HepG2 (cell line): ENCODE data around the gene MIDN. TPM values are rescaled to one million over a fixed set of nuclear protein-coding genes. Genes with fewer than 3 reads are reported as not detected.
A peak's percentile ranks its signal among the peaks of the same experiment; 100 is the strongest.

ENCODE experiments used
- EEA1 ChIP-seq: sonication (generic); formaldehyde crosslinking; IDR thresholded peaks from 2 replicates; pipeline ENCODE4 v1.5.1; 2020; ENCODE audit warnings: mild to moderate bottlenecking, missing genetic modification reagents, borderline replicate concordance
- HNF4G ChIP-seq, 2 experiments: sonication (generic) in 1 of 2; formaldehyde crosslinking in 1 of 2; IDR thresholded peaks; 2 replicates each; pipeline versions ENCODE4 v1.4.0 to v1.6.1; 2011 to 2020; ENCODE audit warnings: borderline replicate concordance in 2 of 2, low read depth in 2 of 2, mild to moderate bottlenecking in 2 of 2, low read length in 1 of 2, missing genetic modification reagents in 1 of 2, moderate library complexity in 1 of 2
- KAT2B ChIP-seq: fragments of 150-350 bp; IDR thresholded peaks from 2 replicates; pipeline ENCODE4 v1.6.1; 2014; ENCODE audit warnings: low read depth, low read length, borderline replicate concordance
- KDM6A ChIP-seq: IDR thresholded peaks from 2 replicates; pipeline ENCODE4 v1.6.1; 2016; ENCODE audit warnings: low read depth
- NFE2 ChIP-seq: sonication (generic); formaldehyde crosslinking; IDR thresholded peaks from 2 replicates; pipeline ENCODE4 v1.4.0; 2020; ENCODE audit warnings: missing genetic modification reagents
- PHF21A ChIP-seq: sonication (generic); formaldehyde crosslinking; IDR thresholded peaks from 2 replicates; pipeline ENCODE4 v1.5.0; 2020; ENCODE audit warnings: mild to moderate bottlenecking, missing genetic modification reagents
- RCOR2 ChIP-seq: IDR thresholded peaks from 2 replicates; pipeline ENCODE4 v1.6.1; 2016; ENCODE audit warnings: missing biosample characterization, missing genetic modification reagents
- SALL1 ChIP-seq: sonication (generic); formaldehyde crosslinking; IDR thresholded peaks from 2 replicates; pipeline ENCODE4 v1.8.0; 2022; ENCODE audit warnings: mild to moderate bottlenecking, missing genetic modification reagents
- SIX1 ChIP-seq: sonication (generic); formaldehyde crosslinking; IDR thresholded peaks from 2 replicates; pipeline ENCODE4 v1.4.0; 2020; ENCODE audit warnings: missing genetic modification reagents, borderline replicate concordance
- TEAD2 ChIP-seq: sonication (generic); formaldehyde crosslinking; IDR thresholded peaks from 2 replicates; pipeline ENCODE4 v1.9.0; 2021; ENCODE audit warnings: missing genetic modification reagents
- ZNF296 ChIP-seq: sonication (generic); formaldehyde crosslinking; conservative IDR thresholded peaks from 2 replicates; pipeline ENCODE4 v1.5.0; 2020; ENCODE audit warnings: mild to moderate bottlenecking, missing genetic modification reagents
- ZNF3 ChIP-seq: IDR thresholded peaks from 2 replicates; pipeline ENCODE4 v1.7.0; 2017; ENCODE audit warnings: inconsistent platforms
- ZNF44 ChIP-seq: sonication (generic); formaldehyde crosslinking; IDR thresholded peaks from 2 replicates; pipeline ENCODE4 v1.5.1; 2020; ENCODE audit warnings: mild to moderate bottlenecking, missing genetic modification reagents
- ZNF747 ChIP-seq: sonication (generic); formaldehyde crosslinking; IDR thresholded peaks from 2 replicates; pipeline ENCODE4 v1.8.1; 2023; ENCODE audit warnings: missing genetic modification reagents, mild to moderate bottlenecking, borderline replicate concordance
- ZNF772 ChIP-seq: sonication (generic); formaldehyde crosslinking; IDR thresholded peaks from 2 replicates; pipeline ENCODE4 v1.5.0; 2020; ENCODE audit warnings: mild to moderate bottlenecking, missing genetic modification reagents
- ZZZ3 ChIP-seq: sonication (generic); formaldehyde crosslinking; IDR thresholded peaks from 2 replicates; pipeline ENCODE4 v1.4.0; 2020; ENCODE audit warnings: missing genetic modification reagents, mild to moderate bottlenecking, borderline replicate concordance
- polyA plus RNA-seq, 8 experiments: library from polyadenylated mRNA; depleted of rRNA in 3 of 8; stranded (reverse) in 7 of 8; unstranded in 1 of 8; fragments of >200 nt; fragmentation: Illumina TruSeq in 4 of 8; extraction: Trizol in 4 of 8; gene quantifications; 2 replicates each; pipeline versions ENCODE4 v1.2.1 to v1.2.3, GENCODE V29; 2011 to 2016; ENCODE audit warnings: low read depth in 4 of 8, missing spikeins in 1 of 8, mixed read lengths in 1 of 8; ENCODE audit not compliant: insufficient read depth in 1 of 8
- total RNA-seq, 5 experiments: library from RNA; depleted of rRNA; stranded (reverse); fragments of >200 nt; fragmentation: Illumina TruSeq; extraction: Trizol; gene quantifications; 2 replicates each; pipeline ENCODE4 v1.2.3, GENCODE V29; 2016; ENCODE audit warnings: low read depth in 1 of 5
- TF ChIP-seq, protein P1 (sequence below): sonication (generic); formaldehyde crosslinking; IDR thresholded peaks from 2 replicates; pipeline ENCODE4 v1.5.0; 2020; ENCODE audit warnings: mild to moderate bottlenecking, missing genetic modification reagents, borderline replicate concordance
- TF ChIP-seq, protein P2 (sequence below): sonication (generic); formaldehyde crosslinking; IDR thresholded peaks from 2 replicates; pipeline ENCODE4 v1.8.0; 2022; ENCODE audit warnings: missing genetic modification reagents, mild to moderate bottlenecking, inconsistent platforms, borderline replicate concordance
- TF ChIP-seq, protein P3 (sequence below): sonication (generic); formaldehyde crosslinking; IDR thresholded peaks from 2 replicates; pipeline ENCODE4 v1.9.0; 2021; ENCODE audit warnings: missing genetic modification reagents, borderline replicate concordance
- TF ChIP-seq, protein P4 (sequence below): sonication (generic); formaldehyde crosslinking; IDR thresholded peaks from 2 replicates; pipeline ENCODE4 v1.4.0; 2020; ENCODE audit warnings: mild to moderate bottlenecking, missing genetic modification reagents

Gene MIDN
- total and polyA plus RNA-seq, 2 of the 13 experiments (the other 11 are each of a cell fraction or from before 2014, with no cell fraction given) = 8.4 to 18.0 TPM

DNA sequence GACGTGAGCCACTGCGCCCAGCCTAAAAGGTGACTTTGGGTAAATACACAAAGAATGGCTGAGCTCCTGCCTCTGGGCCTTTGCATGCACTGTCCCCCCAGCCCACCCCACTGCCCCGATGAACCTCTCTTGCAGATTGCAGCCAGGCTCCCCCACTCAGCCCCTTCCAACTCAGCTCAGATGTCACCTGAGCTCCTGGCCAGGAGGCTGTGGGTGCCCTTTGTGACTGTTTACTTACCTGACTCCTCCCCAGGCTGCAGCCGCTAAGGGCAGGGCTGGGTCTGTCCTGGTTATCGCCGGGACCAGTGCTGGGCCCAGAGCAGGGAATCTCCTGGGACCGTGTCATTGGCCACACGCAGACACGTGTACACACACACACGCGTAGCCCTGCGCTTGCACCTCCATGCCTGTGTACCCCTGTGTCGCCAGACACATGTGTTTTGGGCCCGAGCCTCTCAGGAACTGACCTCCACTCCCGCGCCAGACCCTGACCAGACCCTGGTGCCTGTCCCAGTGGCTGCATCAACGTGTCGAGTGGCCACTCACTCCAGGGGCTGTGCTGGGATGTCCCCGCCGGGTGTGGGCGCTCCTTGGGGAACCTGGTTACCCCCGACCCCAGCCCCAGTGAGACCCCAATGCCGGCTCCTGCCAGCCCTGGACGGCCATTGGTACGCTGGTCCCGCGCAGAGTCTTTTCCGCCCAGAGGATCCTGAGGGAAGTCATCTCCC lies 56.0 kb downstream of the MIDN start (continued):
- TF ChIP-seq, protein P1, sequence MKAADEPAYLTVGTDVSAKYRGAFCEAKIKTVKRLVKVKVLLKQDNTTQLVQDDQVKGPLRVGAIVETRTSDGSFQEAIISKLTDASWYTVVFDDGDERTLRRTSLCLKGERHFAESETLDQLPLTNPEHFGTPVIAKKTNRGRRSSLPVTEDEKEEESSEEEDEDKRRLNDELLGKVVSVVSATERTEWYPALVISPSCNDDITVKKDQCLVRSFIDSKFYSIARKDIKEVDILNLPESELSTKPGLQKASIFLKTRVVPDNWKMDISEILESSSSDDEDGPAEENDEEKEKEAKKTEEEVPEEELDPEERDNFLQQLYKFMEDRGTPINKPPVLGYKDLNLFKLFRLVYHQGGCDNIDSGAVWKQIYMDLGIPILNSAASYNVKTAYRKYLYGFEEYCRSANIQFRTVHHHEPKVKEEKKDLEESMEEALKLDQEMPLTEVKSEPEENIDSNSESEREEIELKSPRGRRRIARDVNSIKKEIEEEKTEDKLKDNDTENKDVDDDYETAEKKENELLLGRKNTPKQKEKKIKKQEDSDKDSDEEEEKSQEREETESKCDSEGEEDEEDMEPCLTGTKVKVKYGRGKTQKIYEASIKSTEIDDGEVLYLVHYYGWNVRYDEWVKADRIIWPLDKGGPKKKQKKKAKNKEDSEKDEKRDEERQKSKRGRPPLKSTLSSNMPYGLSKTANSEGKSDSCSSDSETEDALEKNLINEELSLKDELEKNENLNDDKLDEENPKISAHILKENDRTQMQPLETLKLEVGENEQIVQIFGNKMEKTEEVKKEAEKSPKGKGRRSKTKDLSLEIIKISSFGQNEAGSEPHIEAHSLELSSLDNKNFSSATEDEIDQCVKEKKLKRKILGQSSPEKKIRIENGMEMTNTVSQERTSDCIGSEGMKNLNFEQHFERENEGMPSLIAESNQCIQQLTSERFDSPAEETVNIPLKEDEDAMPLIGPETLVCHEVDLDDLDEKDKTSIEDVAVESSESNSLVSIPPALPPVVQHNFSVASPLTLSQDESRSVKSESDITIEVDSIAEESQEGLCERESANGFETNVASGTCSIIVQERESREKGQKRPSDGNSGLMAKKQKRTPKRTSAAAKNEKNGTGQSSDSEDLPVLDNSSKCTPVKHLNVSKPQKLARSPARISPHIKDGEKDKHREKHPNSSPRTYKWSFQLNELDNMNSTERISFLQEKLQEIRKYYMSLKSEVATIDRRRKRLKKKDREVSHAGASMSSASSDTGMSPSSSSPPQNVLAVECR (CRISPR knock-in tag) = peak; percentile 47; the same call in 1 of the 2 replicates
- TF ChIP-seq RCOR2 = no peak
- TF ChIP-seq ZNF296 = 0 out of 2 replicates have a peak, but pooled peaks have one; percentile 31
- TF ChIP-seq NFE2 (CRISPR knock-in tag) = no peak
- 0 out of 2 replicates have a peak, but pooled peaks have one; percentile 80 for TF ChIP-seq EEA1 (CRISPR knock-in tag)
- TF ChIP-seq ZNF747 (CRISPR knock-in tag) = peak; percentile 76; the same call in 1 of the 2 replicates
- peak; percentile 87 for TF ChIP-seq PHF21A (CRISPR knock-in tag)
- TF ChIP-seq, protein P2, sequence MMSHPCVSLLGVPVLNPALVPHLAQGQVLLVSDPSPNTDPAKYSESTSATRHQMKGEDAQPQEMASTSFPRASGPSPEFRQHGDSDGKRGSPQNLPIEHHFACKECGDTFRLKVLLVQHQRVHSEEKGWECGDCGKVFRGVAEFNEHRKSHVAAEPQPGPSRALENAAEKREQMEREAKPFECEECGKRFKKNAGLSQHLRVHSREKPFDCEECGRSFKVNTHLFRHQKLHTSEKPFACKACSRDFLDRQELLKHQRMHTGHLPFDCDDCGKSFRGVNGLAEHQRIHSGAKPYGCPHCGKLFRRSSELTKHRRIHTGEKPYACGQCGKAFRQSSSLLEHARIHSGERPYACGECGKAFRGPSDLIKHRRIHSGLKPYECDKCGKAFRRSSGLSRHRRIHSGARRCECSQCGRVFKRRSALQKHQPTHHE (CRISPR knock-in tag) = no peak
- peak; percentile 59; the same call in 1 of the 2 replicates for TF ChIP-seq HNF4G (IDR thresholded peaks at IDR 0.05; ENCODE audit: borderline replicate concordance, low read depth, low read length)
- no peak for TF ChIP-seq HNF4G (CRISPR knock-in tag; IDR thresholded peaks at IDR 0.05; ENCODE audit: borderline replicate concordance, low read depth)
- TF ChIP-seq SALL1 (CRISPR knock-in tag) = peak; percentile 64
- 0 out of 2 replicates have a peak, but pooled peaks have one; percentile 59 for TF ChIP-seq ZNF772 (CRISPR knock-in tag)
- TF ChIP-seq ZNF44 (CRISPR knock-in tag) = no peak
- TF ChIP-seq, protein P3, sequence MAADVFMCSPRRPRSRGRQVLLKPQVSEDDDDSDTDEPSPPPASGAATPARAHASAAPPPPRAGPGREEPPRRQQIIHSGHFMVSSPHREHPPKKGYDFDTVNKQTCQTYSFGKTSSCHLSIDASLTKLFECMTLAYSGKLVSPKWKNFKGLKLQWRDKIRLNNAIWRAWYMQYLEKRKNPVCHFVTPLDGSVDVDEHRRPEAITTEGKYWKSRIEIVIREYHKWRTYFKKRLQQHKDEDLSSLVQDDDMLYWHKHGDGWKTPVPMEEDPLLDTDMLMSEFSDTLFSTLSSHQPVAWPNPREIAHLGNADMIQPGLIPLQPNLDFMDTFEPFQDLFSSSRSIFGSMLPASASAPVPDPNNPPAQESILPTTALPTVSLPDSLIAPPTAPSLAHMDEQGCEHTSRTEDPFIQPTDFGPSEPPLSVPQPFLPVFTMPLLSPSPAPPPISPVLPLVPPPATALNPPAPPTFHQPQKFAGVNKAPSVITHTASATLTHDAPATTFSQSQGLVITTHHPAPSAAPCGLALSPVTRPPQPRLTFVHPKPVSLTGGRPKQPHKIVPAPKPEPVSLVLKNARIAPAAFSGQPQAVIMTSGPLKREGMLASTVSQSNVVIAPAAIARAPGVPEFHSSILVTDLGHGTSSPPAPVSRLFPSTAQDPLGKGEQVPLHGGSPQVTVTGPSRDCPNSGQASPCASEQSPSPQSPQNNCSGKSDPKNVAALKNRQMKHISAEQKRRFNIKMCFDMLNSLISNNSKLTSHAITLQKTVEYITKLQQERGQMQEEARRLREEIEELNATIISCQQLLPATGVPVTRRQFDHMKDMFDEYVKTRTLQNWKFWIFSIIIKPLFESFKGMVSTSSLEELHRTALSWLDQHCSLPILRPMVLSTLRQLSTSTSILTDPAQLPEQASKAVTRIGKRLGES = no peak
- TF ChIP-seq, protein P4, sequence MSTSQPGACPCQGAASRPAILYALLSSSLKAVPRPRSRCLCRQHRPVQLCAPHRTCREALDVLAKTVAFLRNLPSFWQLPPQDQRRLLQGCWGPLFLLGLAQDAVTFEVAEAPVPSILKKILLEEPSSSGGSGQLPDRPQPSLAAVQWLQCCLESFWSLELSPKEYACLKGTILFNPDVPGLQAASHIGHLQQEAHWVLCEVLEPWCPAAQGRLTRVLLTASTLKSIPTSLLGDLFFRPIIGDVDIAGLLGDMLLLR (CRISPR knock-in tag) = no peak
- no peak for TF ChIP-seq KAT2B
- no peak for TF ChIP-seq ZNF3 (CRISPR knock-in tag)
- 0 out of 2 replicates have a peak, but pooled peaks have one; percentile 24 for TF ChIP-seq ZZZ3 (CRISPR knock-in tag)
- no peak for TF ChIP-seq TEAD2 (CRISPR knock-in tag)
- 0 out of 2 replicates have a peak, but pooled peaks have one; percentile 19 for TF ChIP-seq KDM6A
- peak; percentile 83 for TF ChIP-seq SIX1 (CRISPR knock-in tag)
